ENCODE measurements around the gene JCAD.

Gene JCAD

DNA sequence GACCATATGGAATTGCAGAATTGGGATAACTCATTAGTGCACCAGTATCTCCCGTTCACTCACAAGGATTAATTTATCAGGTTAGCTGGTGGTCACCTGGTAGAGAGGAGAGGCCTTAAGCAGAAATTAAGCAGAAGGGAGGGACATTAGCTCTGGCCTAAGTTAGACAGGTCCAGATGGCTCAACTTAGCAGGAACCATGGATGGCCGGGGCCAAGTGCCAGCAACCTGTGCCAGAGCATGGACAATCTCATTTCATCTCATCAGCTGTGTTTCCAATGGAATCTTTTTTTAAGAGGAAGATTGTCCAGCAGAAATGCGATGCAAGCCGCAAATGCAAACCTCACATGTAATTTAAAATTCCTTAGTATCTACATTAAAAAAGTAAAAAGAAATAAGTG lies 82.2 kb downstream of the JCAD start:
- H3K27me3 Mint-ChIP-seq = peaks cover 16% of the 10 kb centered on the region
- no peak overlapping the region for H3K4me3 Mint-ChIP-seq
- peaks cover 7% of the 10 kb centered on the region for H3K9me3 Mint-ChIP-seq
- H3K4me1 Mint-ChIP-seq (ENCODE audit: low read depth) = no peaks in the 10 kb centered on the region
- H3K36me3 Mint-ChIP-seq (ENCODE audit: low read depth) = no peaks in the 10 kb centered on the region
- H3K27ac Mint-ChIP-seq = no peak overlapping the region

- Mint-ChIP-seq H3K9me3 (peaks cover 7% of the 10 kb centered on the region), H3K27ac (no peak overlapping the region)
Observed at GRCh38 chr10:29976134-29976533, 83.3 kb downstream of the JCAD start.

DNA sequence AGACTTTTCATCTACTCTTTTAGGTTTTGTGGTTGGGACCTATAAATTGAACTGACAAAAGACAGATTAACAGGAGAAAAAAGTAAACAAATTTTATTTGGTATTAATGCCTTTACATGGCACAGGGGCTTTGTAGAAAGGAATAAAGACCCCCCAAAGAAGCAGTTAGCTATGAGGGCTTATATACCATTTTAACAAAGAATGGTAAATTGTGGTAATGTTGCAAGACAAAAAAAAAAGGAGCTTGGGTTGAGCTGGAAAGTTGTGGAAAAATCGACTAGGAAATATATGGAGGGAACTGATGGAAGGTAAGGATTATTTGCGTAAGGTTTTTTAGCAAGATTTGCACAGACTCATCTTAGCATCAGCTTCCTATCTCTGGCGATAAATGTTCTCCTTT lies 84.6 kb downstream of the JCAD start:
- Mint-ChIP-seq H3K27me3 (peaks cover 14% of the 10 kb centered on the region), H3K27ac (no peak overlapping the region), H3K4me1 (ENCODE audit: low read depth) (no peaks in the 10 kb centered on the region), H3K9me3 (peaks cover 7% of the 10 kb centered on the region), H3K36me3 (ENCODE audit: low read depth) (no peaks in the 10 kb centered on the region), H3K4me3 (no peak overlapping the region)

More at GRCh38 chr10:29976134-29976533, 83.3 kb downstream of the JCAD start:
- Mint-ChIP-seq H3K4me3 (no peak overlapping the region), H3K4me1 (ENCODE audit: low read depth) (no peaks in the 10 kb centered on the region), H3K27me3 (peaks cover 16% of the 10 kb centered on the region), H3K36me3 (ENCODE audit: low read depth) (no peaks in the 10 kb centered on the region)

DNA sequence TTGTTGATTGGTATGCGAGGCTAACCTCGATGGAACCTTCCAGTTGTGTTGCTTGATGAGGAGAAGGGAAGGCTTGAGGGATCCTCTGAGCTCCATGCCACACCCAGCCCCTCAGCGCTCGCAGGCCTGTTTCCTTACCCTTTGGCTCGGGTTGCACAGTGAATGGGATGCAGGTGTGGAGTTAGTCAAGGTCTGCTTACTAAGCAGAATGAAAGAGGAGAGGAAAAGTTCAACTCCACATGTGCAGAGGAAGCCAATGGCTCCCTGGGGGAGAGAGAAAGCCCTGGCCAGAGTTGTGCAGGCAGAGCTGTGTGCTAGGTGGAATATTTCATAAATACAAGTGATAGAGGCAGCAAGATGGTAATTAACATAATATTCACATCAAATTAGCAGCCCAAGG lies 85.5 kb downstream of the JCAD start:
- Mint-ChIP-seq H3K27ac (no peak overlapping the region), H3K9me3 (peaks cover 7% of the 10 kb centered on the region), H3K4me1 (ENCODE audit: low read depth) (no peaks in the 10 kb centered on the region), H3K36me3 (ENCODE audit: low read depth) (no peaks in the 10 kb centered on the region), H3K4me3 (no peak overlapping the region), H3K27me3 (peaks cover 15% of the 10 kb centered on the region)

DNA sequence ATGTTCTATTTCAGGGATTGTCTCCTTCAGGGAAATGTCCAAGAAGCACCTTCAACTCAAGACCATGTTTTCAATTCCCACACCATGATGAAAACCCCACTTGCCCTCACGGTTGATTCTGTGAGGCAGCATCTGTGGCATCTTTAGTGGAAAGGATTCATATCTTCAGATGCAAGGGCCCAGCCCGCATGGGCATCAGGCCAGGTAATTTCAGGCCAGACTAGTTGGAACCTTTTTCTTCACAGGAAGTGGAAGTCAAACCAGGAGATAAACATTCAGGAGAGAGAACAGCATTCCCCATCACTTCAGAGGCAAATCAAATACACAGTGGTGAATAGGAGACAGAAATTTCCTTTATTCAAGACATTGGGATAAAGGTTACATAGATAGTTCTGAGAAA lies 88.8 kb downstream of the JCAD start:
- Mint-ChIP-seq H3K9me3 (peaks cover 7% of the 10 kb centered on the region), H3K27ac (no peak overlapping the region), H3K36me3 (ENCODE audit: low read depth) (no peaks in the 10 kb centered on the region), H3K4me3 (no peak overlapping the region), H3K4me1 (ENCODE audit: low read depth) (no peaks in the 10 kb centered on the region), H3K27me3 (peaks cover 3% of the 10 kb centered on the region)

- Mint-ChIP-seq H3K36me3 (ENCODE audit: low read depth) (no peaks in the 10 kb centered on the region), H3K4me3 (no peak overlapping the region), H3K9me3 (peaks cover 6% of the 10 kb centered on the region), H3K27ac (no peak overlapping the region), H3K4me1 (ENCODE audit: low read depth) (no peaks in the 10 kb centered on the region), H3K27me3 (peaks cover 3% of the 10 kb centered on the region)
Observed at GRCh38 chr10:29970012-29970396, 89.4 kb downstream of the JCAD start.

DNA sequence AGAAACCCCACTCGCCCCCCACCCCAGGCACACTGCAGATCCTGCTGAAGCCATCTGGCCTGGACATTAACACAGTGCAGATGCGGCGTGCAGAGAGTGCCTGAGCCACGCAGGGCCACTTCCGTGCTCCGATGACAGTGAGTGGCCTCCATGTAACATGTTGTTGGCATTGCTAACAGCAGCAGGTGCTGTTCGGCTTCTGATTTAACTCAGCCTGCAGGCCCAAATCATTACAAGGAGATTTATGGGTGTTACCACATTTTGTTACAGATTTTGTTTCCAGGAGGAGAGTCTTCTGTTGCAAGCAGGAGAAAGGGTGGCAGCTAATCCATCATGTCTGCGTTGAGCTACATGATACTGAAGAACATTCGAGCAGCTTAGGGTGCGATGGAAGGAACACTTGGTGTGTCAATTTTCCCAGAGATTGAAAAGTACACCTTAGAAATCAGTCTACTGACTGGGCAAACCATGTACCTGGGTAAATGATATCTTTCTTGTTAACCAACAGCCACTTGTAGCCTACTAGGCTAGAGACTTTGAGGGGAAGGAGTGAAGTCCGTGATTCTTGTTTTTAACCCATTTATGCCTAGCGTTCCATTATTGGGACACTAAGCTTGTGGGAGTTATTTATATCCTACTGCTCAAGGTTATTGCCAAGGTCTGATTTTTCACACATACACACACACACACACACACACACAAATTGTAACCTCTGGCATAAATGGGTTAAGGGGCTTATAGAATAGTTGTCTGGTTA lies 90.0 kb downstream of the JCAD start:
- H3K27me3 Mint-ChIP-seq = peaks cover 3% of the 10 kb centered on the region
- H3K9me3 Mint-ChIP-seq = peaks cover under 1% of the 10 kb centered on the region
- H3K4me1 Mint-ChIP-seq (ENCODE audit: low read depth) = no peaks in the 10 kb centered on the region
- H3K4me3 Mint-ChIP-seq = no peak overlapping the region
- H3K27ac Mint-ChIP-seq = no peak overlapping the region
- no peaks in the 10 kb centered on the region for H3K36me3 Mint-ChIP-seq (ENCODE audit: low read depth)

DNA sequence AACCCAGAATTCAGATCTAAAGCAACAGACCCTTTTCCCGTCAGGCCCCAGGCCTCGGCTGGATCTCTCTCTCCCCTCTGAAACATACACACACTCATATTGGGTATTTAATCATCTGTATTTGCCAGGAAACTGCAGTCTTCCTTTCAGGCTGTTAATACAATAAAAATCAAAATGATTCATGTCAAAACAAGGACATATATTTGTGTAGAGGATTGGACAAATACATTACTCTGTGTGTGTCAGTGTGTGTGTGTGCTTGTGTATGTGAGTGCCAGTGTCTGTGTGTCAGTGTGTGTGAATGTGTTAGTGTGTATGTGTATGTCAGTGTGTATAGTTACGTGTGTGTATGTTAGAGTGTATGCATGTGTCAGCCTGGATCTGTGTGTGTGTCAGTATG lies 90.8 kb downstream of the JCAD start:
- no peaks in the 10 kb centered on the region for H3K9me3 Mint-ChIP-seq
- H3K4me3 Mint-ChIP-seq = no peak overlapping the region
- no peaks in the 10 kb centered on the region for H3K4me1 Mint-ChIP-seq (ENCODE audit: low read depth)
- H3K27me3 Mint-ChIP-seq = peaks cover 3% of the 10 kb centered on the region
- no peak overlapping the region for H3K27ac Mint-ChIP-seq
- H3K36me3 Mint-ChIP-seq (ENCODE audit: low read depth) = no peaks in the 10 kb centered on the region

- no peaks in the 10 kb centered on the region for H3K9me3 Mint-ChIP-seq
- no peaks in the 10 kb centered on the region for H3K36me3 Mint-ChIP-seq (ENCODE audit: low read depth)
- no peaks in the 10 kb centered on the region for H3K4me1 Mint-ChIP-seq (ENCODE audit: low read depth)
- H3K27me3 Mint-ChIP-seq = peaks cover 3% of the 10 kb centered on the region
- H3K27ac Mint-ChIP-seq = no peak overlapping the region
- no peak overlapping the region for H3K4me3 Mint-ChIP-seq
Observed at GRCh38 chr10:29966269-29966668, 93.1 kb downstream of the JCAD start.
